ENCODE measurements around the gene BRIP1. TPM values are rescaled to one million over a fixed set of nuclear protein-coding genes. Genes with fewer than 3 reads are reported as not detected.
"Not testable (repeated sequence)": the region's sequence is repeated elsewhere in the genome, so short reads cannot be mapped to it uniquely, and the experiment has no call there.

Gene BRIP1
- total RNA-seq, 3 donors from 2014 or later = 0.89 to 7.4 (median 3.2) TPM

GRCh38 chr17:61733021-61733420 is 130.3 kb downstream of the BRIP1 start:
- intact Hi-C loops (cut with DNase I, micrococcal nuclease) = no loop called here
- no peaks in the 10 kb centered on the region for H3K36me3 ChIP-seq (ENCODE audit: low read depth)
- DNase-seq (no peak), ATAC-seq (no peak)
- peaks cover 8% of the 10 kb centered on the region for H3K9me3 ChIP-seq
- no peaks in the 10 kb centered on the region for H3K4me1 ChIP-seq (ENCODE audit: low read depth)
- no peak overlapping the region for H3K4me3 ChIP-seq
- TF ChIP-seq CTCF (IDR thresholded peaks at IDR 0.05) = no peak

- Histone ChIP-seq H3K4me1 (ENCODE audit: low read depth) (no peaks in the 10 kb centered on the region), H3K36me3 (ENCODE audit: low read depth) (no peaks in the 10 kb centered on the region), H3K4me3 (no peak overlapping the region), H3K9me3 (peaks cover 3% of the 10 kb centered on the region)
- no peak for TF ChIP-seq CTCF (IDR thresholded peaks at IDR 0.05)
- intact Hi-C loops (cut with DNase I, micrococcal nuclease) = no loop called here
- DNase-seq = no peak
- ATAC-seq = no peak
These were observed 131.2 kb downstream of the BRIP1 start for GRCh38 chr17:61732169-61732568.

DNA sequence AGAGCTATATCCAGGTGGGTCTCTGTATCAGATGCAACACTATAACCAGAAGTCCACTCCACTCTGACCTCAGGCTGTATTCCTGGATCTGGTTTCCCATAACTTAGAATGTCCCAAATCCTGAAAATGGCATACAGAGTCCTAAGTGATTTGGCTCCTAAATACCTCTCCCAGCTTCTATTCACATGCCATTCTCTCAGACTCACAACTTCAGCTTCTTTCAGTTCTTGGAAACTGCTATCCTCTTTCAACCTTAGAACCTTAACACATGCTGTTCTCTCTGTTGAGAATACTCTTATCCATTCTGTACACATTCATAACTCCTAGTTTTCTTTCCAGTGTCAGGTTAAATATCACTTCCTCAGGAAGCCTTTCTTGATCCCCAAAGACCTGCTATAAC is 132.0 kb downstream of the BRIP1 start:
- DNase-seq = no peak
- Histone ChIP-seq H3K9me3 (no peaks in the 10 kb centered on the region), H3K36me3 (ENCODE audit: low read depth) (no peaks in the 10 kb centered on the region), H3K4me3 (no peak overlapping the region), H3K4me1 (ENCODE audit: low read depth) (no peaks in the 10 kb centered on the region)
- no peak for TF ChIP-seq CTCF (IDR thresholded peaks at IDR 0.05)
- ATAC-seq = no peak
- intact Hi-C loops (cut with DNase I, micrococcal nuclease) = no loop called here

DNA sequence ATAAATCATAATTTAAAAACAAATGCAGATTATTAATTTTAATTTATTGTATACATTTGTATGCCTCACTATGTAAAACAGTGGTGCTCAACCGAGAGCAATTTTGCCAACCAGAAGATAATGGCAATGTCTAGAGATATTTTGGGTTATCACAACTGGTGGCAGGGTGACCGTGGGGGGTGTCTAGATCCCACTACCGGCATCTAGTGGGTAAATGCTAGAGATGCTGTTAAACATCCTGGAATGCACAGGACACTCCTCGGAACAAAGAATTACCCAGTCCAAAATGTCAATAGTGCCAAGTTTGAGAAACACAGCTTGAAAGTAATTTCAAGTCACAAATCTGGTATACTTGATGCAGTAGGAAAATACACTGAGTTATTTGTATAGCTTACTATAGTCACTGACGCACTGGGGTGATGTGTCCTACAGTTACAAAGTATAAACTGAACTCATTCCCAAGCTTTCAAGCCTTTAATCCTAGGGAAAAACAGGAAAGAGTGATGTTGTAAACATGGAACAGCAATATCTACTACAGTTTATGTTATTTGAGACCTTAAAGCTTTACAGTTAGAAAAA is 133.5 kb downstream of the BRIP1 start:
- no peaks in the 10 kb centered on the region for H3K36me3 ChIP-seq (ENCODE audit: low read depth)
- no peaks in the 10 kb centered on the region for H3K9me3 ChIP-seq
- no peak for DNase-seq
- no peak overlapping the region for H3K4me3 ChIP-seq
- TF ChIP-seq CTCF (IDR thresholded peaks at IDR 0.05) = no peak
- intact Hi-C loops (cut with DNase I, micrococcal nuclease) = no loop called here
- no peaks in the 10 kb centered on the region for H3K4me1 ChIP-seq (ENCODE audit: low read depth)
- no peak for ATAC-seq

- Histone ChIP-seq H3K4me3 (no peak overlapping the region), H3K9me3 (no peaks in the 10 kb centered on the region), H3K36me3 (ENCODE audit: low read depth) (no peaks in the 10 kb centered on the region), H3K4me1 (ENCODE audit: low read depth) (no peaks in the 10 kb centered on the region)
- no peak for DNase-seq
- no peak for TF ChIP-seq CTCF (IDR thresholded peaks at IDR 0.05)
- ATAC-seq = no peak
- intact Hi-C loops (cut with DNase I, micrococcal nuclease) = no loop called here
These were observed 135.0 kb downstream of the BRIP1 start for GRCh38 chr17:61728297-61728836.

DNA sequence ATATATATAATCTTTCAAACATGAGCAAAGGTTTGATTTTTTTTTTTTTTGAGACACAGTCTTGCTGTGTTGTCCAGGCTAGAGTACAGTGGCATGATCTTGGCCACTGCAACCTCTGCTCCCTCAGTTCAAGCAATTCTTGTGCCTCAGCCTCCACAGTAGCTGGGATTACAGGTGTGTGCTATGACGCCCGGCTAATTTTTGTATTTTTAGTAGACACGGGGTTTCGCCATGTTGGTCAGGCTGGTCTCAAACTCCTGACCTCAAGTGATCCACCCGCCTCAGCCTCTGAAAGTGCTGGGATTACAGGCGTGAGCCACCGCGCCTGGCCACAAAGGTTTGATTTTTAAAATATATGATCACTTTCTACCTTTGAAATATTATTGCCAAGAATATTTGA is 135.5 kb downstream of the BRIP1 start:
- H3K9me3 ChIP-seq; H3K4me3 ChIP-seq; DNase-seq; intact Hi-C loops (cut with DNase I, micrococcal nuclease); H3K4me1 ChIP-seq (ENCODE audit: low read depth); H3K36me3 ChIP-seq (ENCODE audit: low read depth); ATAC-seq: not testable (repeated sequence)

Data from mucosa of descending colon (tissue), 3 donors.